GM23248 (cell line): Measurements from ENCODE around the gene PIK3CG. TPM values are rescaled to one million over a fixed set of nuclear protein-coding genes. Genes with fewer than 3 reads are reported as not detected.

Experiments used
- DNase-seq: peaks from one replicate; pipeline ENCODE4 v3.0.0-alpha.2; 2015
- H2AFZ ChIP-seq: fragments of 200-600 bp; sonication (generic); 2 replicates; pipeline ENCODE4 v1.6.1; 2016; ENCODE audit warnings: antibody characterized with exemption
- H3F3A ChIP-seq: fragments of 200-600 bp; sonication (generic); 2 replicates; pipeline ENCODE4 v1.6.1; 2016; ENCODE audit warnings: mild to moderate bottlenecking, antibody characterized with exemption, mixed run types; ENCODE audit not compliant: insufficient read depth
- H3K27ac ChIP-seq: fragments of 200-600 bp; sonication (generic); 2 replicates; pipeline ENCODE4 v1.5.1; 2016; ENCODE audit warnings: mild to moderate bottlenecking
- H3K27me3 ChIP-seq: fragments of 200-600 bp; sonication (generic); replicated peaks from 2 replicates; pipeline ENCODE4 v1.6.1; 2016; ENCODE audit warnings: mild to moderate bottlenecking; ENCODE audit not compliant: insufficient read depth
- H3K36me3 ChIP-seq: fragments of 200-600 bp; sonication (generic); 2 replicates; pipeline ENCODE4 v1.6.1; 2016; ENCODE audit warnings: low read depth, mild to moderate bottlenecking
- H3K4me1 ChIP-seq: fragments of 200-600 bp; sonication (generic); 2 replicates; pipeline ENCODE4 v1.6.1; 2016; ENCODE audit warnings: mild to moderate bottlenecking; ENCODE audit not compliant: insufficient read depth
- H3K4me2 ChIP-seq: fragments of 200-600 bp; sonication (generic); one replicate; pipeline ENCODE4 v1.6.1; 2016; ENCODE audit warnings: mild to moderate bottlenecking; ENCODE audit not compliant: unreplicated experiment
- H3K4me3 ChIP-seq: fragments of 200-600 bp; sonication (generic); 2 replicates; pipeline ENCODE4 v1.5.1; 2016; ENCODE audit warnings: mild to moderate bottlenecking
- H3K79me2 ChIP-seq: fragments of 200-600 bp; sonication (generic); 2 replicates; pipeline ENCODE4 v1.6.1; 2016; ENCODE audit warnings: mild to moderate bottlenecking; ENCODE audit not compliant: insufficient read depth
- H3K9ac ChIP-seq: fragments of 200-600 bp; sonication (generic); 2 replicates; pipeline ENCODE4 v1.6.1; 2016; ENCODE audit warnings: mild to moderate bottlenecking
- H3K9me2 ChIP-seq: fragments of 200-600 bp; sonication (generic); 2 replicates; pipeline ENCODE4 v1.6.1; 2016; ENCODE audit warnings: mixed run types, mild to moderate bottlenecking, moderate library complexity; ENCODE audit not compliant: insufficient read depth
- H3K9me3 ChIP-seq: fragments of 200-600 bp; sonication (generic); one replicate; pipeline ENCODE4 v1.6.1; 2017; ENCODE audit warnings: low read depth
- H4K20me1 ChIP-seq: fragments of 200-600 bp; sonication (generic); 2 replicates; pipeline ENCODE4 v1.6.0; 2016; ENCODE audit not compliant: insufficient read depth
- EZH2 ChIP-seq: fragments of 200-600 bp; sonication (generic); IDR thresholded peaks from 2 replicates; pipeline ENCODE4 v1.6.1; 2018; ENCODE audit warnings: antibody characterized with exemption, mild to moderate bottlenecking; ENCODE audit not compliant: insufficient read depth, poor library complexity, severe bottlenecking
- EZH2phosphoT487 ChIP-seq: fragments of 200-600 bp; sonication (generic); IDR thresholded peaks from 2 replicates; pipeline ENCODE4 v1.6.1; 2018; ENCODE audit warnings: antibody characterized with exemption, moderate library complexity, mild to moderate bottlenecking, low read depth; ENCODE audit not compliant: insufficient read depth
- WGBS, 2 experiments: methylation state at CpG; one replicate each; pipeline ENCODE4 v1.1.6; 2015 to 2017; ENCODE audit warnings: low lambda C conversion rate in 2 of 2, low coverage in 1 of 2; ENCODE audit errors: missing lambda C conversion rate in 2 of 2; 5-methylcytosine and 5-hydroxymethylcytosine counted together
- in situ Hi-C: fragments of 300-500 bp; cut with MboI; formaldehyde crosslinking; loops from 2 replicates; pipeline ENCODE4 v1.15.0; 2020
- polyA plus RNA-seq: library from polyadenylated mRNA; unstranded; fragments of >200 nt; fragmentation: Nextera tagmentation; extraction: Ambion mirVana; gene quantifications from 2 replicates; pipeline ENCODE4 v1.2.1, GENCODE V29; 2016
- total RNA-seq: library from RNA; depleted of rRNA; stranded (reverse); fragments of >200 nt; shearing (Covaris generic); gene quantifications from 2 replicates; pipeline ENCODE4 v1.2.3, GENCODE V29; 2014

The PIK3CG gene
- total and polyA plus RNA-seq, 2 experiments from 2014 or later = not detected

GRCh38 chr7:106887421-106887820 lies 22.3 kb downstream of the PIK3CG start:
- no peak overlapping the region for H2AFZ ChIP-seq
- H4K20me1 ChIP-seq = no peaks in the 10 kb centered on the region
- no peaks in the 10 kb centered on the region for H3K36me3 ChIP-seq
- no peaks in the 10 kb centered on the region for H3K9me2 ChIP-seq
- 35 to 42% methylated on average over 1 of the region's 1 CpG for WGBS, 2 experiments
- H3K4me2 ChIP-seq = no peak overlapping the region
- TF ChIP-seq EZH2phosphoT487 (no peak), EZH2 (no peak)
- H3K9me3 ChIP-seq = no peaks in the 10 kb centered on the region
- H3K4me3 ChIP-seq = no peak overlapping the region
- no peak overlapping the region for H3K9ac ChIP-seq
- H3K79me2 ChIP-seq = no peaks in the 10 kb centered on the region
- no peak for DNase-seq
- H3F3A ChIP-seq = no peaks in the 10 kb centered on the region
- in situ Hi-C loops = no loop called here
- no peak overlapping the region for H3K27ac ChIP-seq
- H3K27me3 ChIP-seq = 0 out of 2 replicates have a peak, but pooled peaks cover 2% of the 10 kb centered on the region
- H3K4me1 ChIP-seq = no peaks in the 10 kb centered on the region

- no peaks in the 10 kb centered on the region for H3K36me3 ChIP-seq
- H3K4me1 ChIP-seq = no peaks in the 10 kb centered on the region
- DNase-seq = no peak
- TF ChIP-seq EZH2 = no peak
- TF ChIP-seq EZH2phosphoT487 = no peak
- no peaks in the 10 kb centered on the region for H3K79me2 ChIP-seq
- no peak overlapping the region for H3K27ac ChIP-seq
- no peaks in the 10 kb centered on the region for H3K9me3 ChIP-seq
- no peaks in the 10 kb centered on the region for H3F3A ChIP-seq
- whole genome bisulfite sequencing, 2 experiments = 83 to 88% methylated on average over 5 of the region's 5 CpGs
- no peak overlapping the region for H3K9ac ChIP-seq
- no peak overlapping the region for H3K4me2 ChIP-seq
- H3K9me2 ChIP-seq = no peaks in the 10 kb centered on the region
- H2AFZ ChIP-seq = no peak overlapping the region
- in situ Hi-C loops = no loop called here
- H3K27me3 ChIP-seq = no peaks in the 10 kb centered on the region
- no peaks in the 10 kb centered on the region for H4K20me1 ChIP-seq
- H3K4me3 ChIP-seq = no peak overlapping the region
These were observed 23.1 kb downstream of the PIK3CG start for GRCh38 chr7:106888204-106888603.

- TF ChIP-seq EZH2 = no peak
- TF ChIP-seq EZH2phosphoT487 = no peak
- Histone ChIP-seq H3K27me3 (no peaks in the 10 kb centered on the region), H3K4me3 (no peak overlapping the region), H3K9me3 (no peaks in the 10 kb centered on the region), H4K20me1 (no peaks in the 10 kb centered on the region), H3F3A (no peaks in the 10 kb centered on the region), H3K9me2 (no peaks in the 10 kb centered on the region), H3K4me2 (no peak overlapping the region), H3K79me2 (no peaks in the 10 kb centered on the region), H3K4me1 (no peaks in the 10 kb centered on the region), H3K9ac (no peak overlapping the region), H3K36me3 (no peaks in the 10 kb centered on the region), H3K27ac (no peak overlapping the region), H2AFZ (no peak overlapping the region)
- WGBS, 2 experiments = 89 to 95% methylated on average over 2 of the region's 2 CpGs
- in situ Hi-C loops = no loop called here
- no peak for DNase-seq
These were observed 25.9 kb downstream of the PIK3CG start for GRCh38 chr7:106890952-106891351.

- Histone ChIP-seq H3K4me2 (no peak overlapping the region), H3K27me3 (no peaks in the 10 kb centered on the region), H3K27ac (no peak overlapping the region), H3K9ac (no peak overlapping the region), H3K9me2 (no peaks in the 10 kb centered on the region), H3K79me2 (no peaks in the 10 kb centered on the region), H3K4me3 (no peak overlapping the region), H3K9me3 (no peaks in the 10 kb centered on the region), H4K20me1 (no peaks in the 10 kb centered on the region), H3K4me1 (no peaks in the 10 kb centered on the region), H2AFZ (no peak overlapping the region), H3F3A (no peaks in the 10 kb centered on the region), H3K36me3 (no peaks in the 10 kb centered on the region)
- DNase-seq = no peak
- WGBS, 2 experiments = 40 to 49% methylated on average over 8 of the region's 8 CpGs
- in situ Hi-C loops = no loop called here
- TF ChIP-seq EZH2 (no peak), EZH2phosphoT487 (no peak)
These were observed 26.7 kb downstream of the PIK3CG start for GRCh38 chr7:106891548-106892410.
